Progenitor cell of endocrine pancreas (in vitro differentiated cells): ENCODE measurements around the gene DHX35. TPM values are rescaled to one million over a fixed set of nuclear protein-coding genes. Genes with fewer than 3 reads are reported as not detected.

Experiments used
- DNase-seq: peaks from one replicate; pipeline ENCODE4 v3.0.0; 2021; ENCODE audit warnings: low spot score; ENCODE audit not compliant: unreplicated experiment
- H3K27ac Mint-ChIP-seq: 2 replicates; pipeline ENCODE4 v1.8.0; 2021; ENCODE audit warnings: mild to moderate bottlenecking, moderate library complexity, mixed read lengths
- H3K27me3 Mint-ChIP-seq: 2 replicates; pipeline ENCODE4 v1.8.0; 2021; ENCODE audit warnings: mixed read lengths
- H3K36me3 Mint-ChIP-seq: 2 replicates; pipeline ENCODE4 v1.8.0; 2022; ENCODE audit warnings: mixed read lengths; ENCODE audit not compliant: insufficient read depth
- H3K4me1 Mint-ChIP-seq: 2 replicates; pipeline ENCODE4 v1.8.0; 2021; ENCODE audit warnings: low read depth, mixed read lengths
- H3K4me3 Mint-ChIP-seq: 2 replicates; pipeline ENCODE4 v1.8.0; 2021; ENCODE audit warnings: low read depth, mild to moderate bottlenecking, moderate library complexity, mixed read lengths
- H3K9me3 Mint-ChIP-seq: 2 replicates; pipeline ENCODE4 v1.8.0; 2021; ENCODE audit warnings: low read depth, mixed read lengths
- total RNA-seq: library from RNA; stranded (reverse); gene quantifications from 2 replicates; pipeline ENCODE4 v1.2.1, GENCODE V29; 2021
- TF ChIP-seq, protein P1 (sequence below): fragments of 200-600 bp; sonication (generic); IDR thresholded peaks from one replicate; pipeline ENCODE4 v1.5.0; 2021; ENCODE audit warnings: antibody characterized with exemption, mild to moderate bottlenecking; ENCODE audit not compliant: unreplicated experiment

Gene DHX35
- total RNA-seq, 1 donor from 2014 or later = 14.4 TPM

- TF ChIP-seq, protein P1, sequence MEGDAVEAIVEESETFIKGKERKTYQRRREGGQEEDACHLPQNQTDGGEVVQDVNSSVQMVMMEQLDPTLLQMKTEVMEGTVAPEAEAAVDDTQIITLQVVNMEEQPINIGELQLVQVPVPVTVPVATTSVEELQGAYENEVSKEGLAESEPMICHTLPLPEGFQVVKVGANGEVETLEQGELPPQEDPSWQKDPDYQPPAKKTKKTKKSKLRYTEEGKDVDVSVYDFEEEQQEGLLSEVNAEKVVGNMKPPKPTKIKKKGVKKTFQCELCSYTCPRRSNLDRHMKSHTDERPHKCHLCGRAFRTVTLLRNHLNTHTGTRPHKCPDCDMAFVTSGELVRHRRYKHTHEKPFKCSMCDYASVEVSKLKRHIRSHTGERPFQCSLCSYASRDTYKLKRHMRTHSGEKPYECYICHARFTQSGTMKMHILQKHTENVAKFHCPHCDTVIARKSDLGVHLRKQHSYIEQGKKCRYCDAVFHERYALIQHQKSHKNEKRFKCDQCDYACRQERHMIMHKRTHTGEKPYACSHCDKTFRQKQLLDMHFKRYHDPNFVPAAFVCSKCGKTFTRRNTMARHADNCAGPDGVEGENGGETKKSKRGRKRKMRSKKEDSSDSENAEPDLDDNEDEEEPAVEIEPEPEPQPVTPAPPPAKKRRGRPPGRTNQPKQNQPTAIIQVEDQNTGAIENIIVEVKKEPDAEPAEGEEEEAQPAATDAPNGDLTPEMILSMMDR = peak; percentile 89
- H3K27ac Mint-ChIP-seq = no peak overlapping the region
- H3K27me3 Mint-ChIP-seq = peaks cover 30% of the 10 kb centered on the region
- no peaks in the 10 kb centered on the region for H3K36me3 Mint-ChIP-seq
- H3K4me3 Mint-ChIP-seq = no peak overlapping the region
- no peaks in the 10 kb centered on the region for H3K9me3 Mint-ChIP-seq
- DNase-seq = peak; percentile 75
- H3K4me1 Mint-ChIP-seq = no peaks in the 10 kb centered on the region
Observed at GRCh38 chr20:39081255-39081654, 119.1 kb downstream of the DHX35 start.

DNA sequence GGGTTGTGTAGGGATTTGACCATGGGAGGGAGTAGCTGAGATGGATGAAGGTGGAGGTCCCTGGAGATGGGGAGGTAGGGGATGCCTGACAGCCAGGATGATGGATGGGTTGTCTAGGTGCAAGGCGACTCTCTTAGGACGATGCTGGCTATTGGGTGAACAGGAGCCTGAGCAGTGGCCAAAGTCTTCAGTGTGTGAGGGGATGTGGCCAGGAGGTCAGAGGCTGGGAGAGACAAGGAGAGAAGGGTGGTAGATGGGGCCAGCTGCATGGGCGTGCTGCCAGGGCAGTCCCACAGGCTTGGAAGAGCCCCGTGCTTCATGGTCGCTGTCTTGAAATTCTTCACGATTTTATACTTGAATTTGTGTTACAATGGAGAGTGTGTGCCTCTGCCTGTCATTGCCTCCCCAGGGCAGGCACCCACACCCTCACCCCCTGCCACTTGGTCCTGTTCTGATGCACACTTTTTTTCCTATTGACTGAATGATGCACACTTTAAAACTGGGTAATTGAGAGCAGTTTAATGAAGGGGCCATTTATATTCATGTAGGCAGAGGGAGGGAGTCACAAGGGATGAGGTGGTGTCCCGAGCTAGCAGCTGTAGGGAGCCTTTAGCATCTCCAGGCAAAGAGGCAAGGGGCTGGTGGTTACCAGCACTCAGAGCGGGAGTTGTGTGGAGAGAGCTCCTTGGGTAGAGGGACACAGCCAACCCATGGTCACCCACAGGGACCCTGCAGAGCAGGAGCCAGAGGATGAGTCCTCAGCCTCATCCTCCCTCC lies 120.7 kb downstream of the DHX35 start:
- no peak overlapping the region for H3K4me3 Mint-ChIP-seq

DNA sequence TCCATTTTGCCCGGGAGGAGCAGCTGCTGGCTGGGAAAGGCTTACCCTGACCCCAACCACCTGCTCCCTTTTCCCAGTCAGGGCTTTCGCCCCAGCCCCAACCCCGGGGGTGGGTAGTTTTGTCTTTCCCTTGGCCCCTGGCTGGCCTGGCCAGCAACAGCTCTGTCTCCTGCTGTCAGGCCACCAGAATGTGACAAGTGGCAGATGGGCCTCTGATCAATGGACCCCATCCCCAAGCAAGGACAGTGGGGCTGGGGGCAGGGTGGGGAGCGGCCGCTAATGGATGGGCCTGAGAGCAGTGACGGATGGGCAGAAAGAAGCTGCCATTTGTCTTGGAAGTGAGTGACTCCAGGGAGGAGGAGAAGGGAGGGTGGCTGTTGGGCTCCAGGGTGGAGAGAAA lies 121.6 kb downstream of the DHX35 start:
- H3K36me3 Mint-ChIP-seq = no peaks in the 10 kb centered on the region
- H3K9me3 Mint-ChIP-seq = no peaks in the 10 kb centered on the region
- TF ChIP-seq, protein P1 = no peak
- H3K4me1 Mint-ChIP-seq = no peaks in the 10 kb centered on the region
- no peak overlapping the region for H3K27ac Mint-ChIP-seq
- DNase-seq = no peak
- H3K27me3 Mint-ChIP-seq = peaks cover 20% of the 10 kb centered on the region
- H3K4me3 Mint-ChIP-seq = no peak overlapping the region

More for the DNA sequence above, 120.7 kb downstream of the DHX35 start:
- Mint-ChIP-seq H3K36me3 (no peaks in the 10 kb centered on the region), H3K9me3 (no peaks in the 10 kb centered on the region), H3K27me3 (peaks cover 21% of the 10 kb centered on the region), H3K27ac (peak overlapping the region; percentile 50), H3K4me1 (no peaks in the 10 kb centered on the region)
- TF ChIP-seq, protein P1 = no peak
- no peak for DNase-seq

DNA sequence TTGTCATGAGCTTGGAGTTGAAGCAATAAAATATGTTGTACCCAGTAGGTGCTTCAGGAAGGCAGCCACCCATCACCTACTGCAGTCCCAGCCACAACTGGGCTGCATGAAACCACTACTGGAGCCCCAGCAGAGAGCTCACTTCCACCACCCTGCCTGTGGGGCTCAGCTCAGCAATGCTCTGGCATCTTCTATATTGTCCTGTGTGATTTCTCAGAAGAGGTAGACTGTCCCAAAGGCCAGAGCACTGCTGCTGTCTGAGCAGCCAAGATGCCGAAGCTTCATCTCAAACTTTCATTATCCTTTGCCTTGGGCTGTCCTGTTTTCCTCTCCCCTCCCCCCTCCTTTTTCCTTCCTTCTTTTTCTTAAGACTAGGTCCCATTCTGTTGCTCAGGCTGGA lies 126.9 kb downstream of the DHX35 start:
- H3K4me3 Mint-ChIP-seq = no peak overlapping the region
- no peaks in the 10 kb centered on the region for H3K36me3 Mint-ChIP-seq
- DNase-seq = no peak
- H3K27me3 Mint-ChIP-seq = peaks cover 12% of the 10 kb centered on the region
- peaks cover 2% of the 10 kb centered on the region for H3K4me1 Mint-ChIP-seq
- no peaks in the 10 kb centered on the region for H3K9me3 Mint-ChIP-seq
- TF ChIP-seq, protein P1 = no peak
- peak overlapping the region; percentile 94 for H3K27ac Mint-ChIP-seq

Other genes starting within 250 kb of the DHX35 start
- gene SLC32A1, start 237.9 kb upstream of the DHX35 start, total RNA-seq = not detected in 2 replicates
- 9.8 and 10.3 TPM in 2 replicates for gene ACTR5, start 213.9 kb upstream of the DHX35 start, total RNA-seq
- not detected in 2 replicates for gene PPP1R16B, start 156.6 kb upstream of the DHX35 start, total RNA-seq
- 12.6 and 13.8 TPM in 2 replicates for gene FAM83D, start 35.9 kb upstream of the DHX35 start, total RNA-seq